RKO (cell line): ENCODE results near the gene KNDC1.
"Not testable (repeated sequence)": the region's sequence is repeated elsewhere in the genome, so short reads cannot be mapped to it uniquely, and the experiment has no call there.

ENCODE experiments used
- DNase-seq: peaks from one replicate; pipeline ENCODE4 v3.0.0-alpha.2; 2016; ENCODE audit warnings: low spot score

Gene KNDC1

DNA sequence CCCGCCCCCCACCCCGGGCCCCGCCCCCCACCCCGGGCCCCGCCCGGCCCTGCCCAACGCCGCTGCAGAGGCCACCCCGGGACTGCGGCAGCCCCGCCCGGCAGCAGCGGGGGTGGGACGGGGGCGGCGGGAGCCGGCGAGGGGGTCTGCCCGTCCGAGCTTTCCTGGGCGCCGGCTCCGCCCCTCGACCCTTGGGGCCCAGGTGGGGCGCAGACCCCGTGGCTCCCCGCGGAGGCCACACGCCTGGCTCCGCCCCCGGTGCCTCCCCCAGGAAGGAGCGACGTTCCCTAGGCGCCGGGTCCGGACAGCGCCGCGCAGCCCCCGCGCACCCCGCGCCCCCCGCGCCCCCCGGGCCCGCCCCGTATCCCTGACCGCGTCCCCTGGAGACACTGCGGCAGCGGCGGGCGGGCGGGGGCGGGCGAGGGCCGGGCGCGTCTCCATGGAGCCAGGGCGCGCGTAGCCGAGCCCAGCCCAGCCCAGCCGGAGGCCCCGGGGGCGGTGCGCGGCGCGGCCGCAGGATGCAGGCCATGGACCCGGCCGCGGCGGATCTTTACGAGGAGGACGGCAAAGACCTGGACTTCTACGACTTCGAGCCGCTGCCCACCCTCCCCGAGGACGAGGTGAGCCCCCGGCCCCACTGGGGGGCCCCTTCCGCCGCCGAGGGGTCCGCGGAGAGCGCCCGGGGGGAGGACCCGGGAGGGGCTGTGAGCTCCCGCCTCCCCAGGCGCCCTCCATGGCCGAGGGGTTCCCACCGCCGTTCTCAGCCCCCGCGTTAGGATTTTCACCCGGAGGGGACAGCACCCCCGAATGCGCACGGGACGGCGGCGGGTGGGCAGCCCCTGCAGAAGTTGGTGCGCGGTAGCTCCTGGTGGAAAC, at the start of gene KNDC1:
TSS of gene KNDC1 (plus strand) at position 270 of the 876 bp plus-strand sequence. CDS start at position 519, 249 bp downstream.
- peak; percentile 36 for DNase-seq

DNA sequence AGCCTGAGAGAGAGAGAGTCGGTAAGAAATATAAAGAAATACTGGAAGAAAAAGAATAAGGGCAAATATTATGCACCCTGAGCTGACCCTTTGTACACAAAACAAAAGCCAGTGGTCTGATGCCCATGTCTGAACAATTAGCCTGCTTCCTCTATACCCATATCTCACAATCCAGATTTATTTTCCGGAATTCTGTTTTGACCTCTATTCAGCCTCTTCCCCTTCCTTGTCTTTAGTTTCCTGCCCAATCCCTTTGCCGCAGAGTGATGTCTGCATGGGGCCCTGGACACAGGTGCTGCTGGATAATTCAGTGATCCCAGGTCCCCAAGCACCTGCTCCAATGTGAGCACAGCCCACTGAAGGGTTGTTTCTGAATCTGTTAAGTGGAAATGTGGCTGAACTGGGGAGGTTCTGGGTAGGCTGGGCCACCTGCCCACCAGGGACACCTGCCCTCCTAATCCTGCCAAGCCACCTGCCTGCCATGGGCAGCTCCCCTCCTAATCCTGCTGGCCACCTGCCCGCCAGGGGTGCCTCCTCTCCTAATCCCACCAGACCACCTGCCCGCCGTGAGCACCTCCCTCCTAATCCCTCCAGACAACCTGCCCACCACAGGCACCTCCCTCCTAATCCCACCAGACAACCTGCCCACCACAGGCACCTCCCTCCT, 49.3 kb upstream of the KNDC1 start:
- no peak for DNase-seq

- DNase-seq = not testable (repeated sequence)
Measured at GRCh38 chr10:133111640-133112039, 48.4 kb upstream of the KNDC1 start.

DNA sequence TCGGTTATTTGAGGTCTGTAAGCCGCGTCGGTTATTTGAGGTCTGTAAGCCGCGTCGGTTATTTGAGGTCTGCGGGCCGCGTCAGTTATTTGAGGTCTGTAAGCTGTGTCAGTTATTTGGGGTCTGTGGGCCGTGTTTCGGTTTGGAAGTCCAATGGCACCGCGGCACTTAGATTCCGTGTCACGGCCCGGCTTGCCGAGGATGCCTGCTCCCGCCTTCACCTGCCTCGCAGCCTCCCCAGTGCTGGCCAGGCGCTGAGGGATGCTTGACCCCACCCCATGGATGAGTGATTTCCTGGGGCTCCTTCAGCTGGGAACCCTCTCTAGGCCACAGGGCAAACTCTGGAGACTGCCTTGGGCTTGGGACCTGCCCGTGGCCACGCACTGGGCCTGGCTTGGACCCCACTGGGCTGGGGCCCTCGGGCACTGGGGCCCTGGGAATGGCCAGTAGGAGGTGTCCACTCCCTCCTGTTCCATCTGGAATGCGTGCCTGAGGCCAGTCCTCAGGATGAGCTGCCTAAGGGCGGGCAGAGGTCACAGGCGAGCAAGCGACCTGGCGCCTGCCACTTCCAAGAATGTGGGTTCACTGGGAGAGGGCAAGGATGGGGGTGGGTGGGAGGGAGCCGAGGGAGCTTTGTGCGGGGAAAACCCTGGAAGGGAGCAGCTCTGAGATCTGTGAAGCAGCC, 46.7 kb upstream of the KNDC1 start:
- no peak for DNase-seq

DNA sequence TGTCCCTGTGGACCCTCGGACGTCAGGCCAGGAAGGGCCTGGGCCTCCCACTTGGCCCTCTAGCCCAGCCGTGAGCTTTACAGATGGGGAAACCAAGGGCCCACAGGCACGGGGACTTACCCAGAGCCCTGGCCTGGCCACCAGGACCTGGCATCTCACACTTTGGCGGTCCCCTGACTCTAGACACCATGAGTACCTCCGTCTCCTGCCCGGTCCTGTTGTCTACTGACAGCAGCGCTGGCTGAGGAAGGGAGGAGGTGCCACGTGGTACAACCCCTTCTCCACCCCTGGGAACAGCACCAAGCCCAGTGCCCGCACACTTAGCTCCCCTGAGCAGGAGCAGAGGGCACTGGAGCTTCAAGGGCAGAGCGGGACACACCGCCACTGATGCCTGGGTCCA, 46.2 kb upstream of the KNDC1 start:
- no peak for DNase-seq

- DNase-seq = no peak
Measured at GRCh38 chr10:133114251-133114650, 45.8 kb upstream of the KNDC1 start.

- no peak for DNase-seq
Measured at GRCh38 chr10:133114726-133115452, 45.1 kb upstream of the KNDC1 start.

DNA sequence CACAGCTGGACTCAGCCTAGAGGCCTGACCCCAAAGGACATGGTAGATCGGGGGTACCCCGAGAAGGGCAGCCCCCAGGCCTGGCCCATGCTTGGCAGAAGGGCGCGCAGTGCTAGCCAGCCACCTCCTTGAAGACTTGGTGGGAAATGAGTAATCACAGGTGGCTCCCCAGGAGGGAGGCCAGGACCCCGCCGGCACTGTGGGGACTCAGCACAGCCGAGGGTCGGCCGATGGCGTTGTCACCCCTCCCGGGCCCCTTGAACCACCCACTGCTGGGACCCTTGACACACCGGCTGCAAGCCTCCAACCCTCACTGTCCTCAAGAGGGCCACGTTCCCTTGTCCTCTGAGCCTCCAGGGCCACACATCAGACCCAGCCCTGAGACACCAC, 44.6 kb upstream of the KNDC1 start:
- DNase-seq = no peak

GRCh38 chr10:133115976-133116375, 44.0 kb upstream of the KNDC1 start:
- DNase-seq = no peak

DNA sequence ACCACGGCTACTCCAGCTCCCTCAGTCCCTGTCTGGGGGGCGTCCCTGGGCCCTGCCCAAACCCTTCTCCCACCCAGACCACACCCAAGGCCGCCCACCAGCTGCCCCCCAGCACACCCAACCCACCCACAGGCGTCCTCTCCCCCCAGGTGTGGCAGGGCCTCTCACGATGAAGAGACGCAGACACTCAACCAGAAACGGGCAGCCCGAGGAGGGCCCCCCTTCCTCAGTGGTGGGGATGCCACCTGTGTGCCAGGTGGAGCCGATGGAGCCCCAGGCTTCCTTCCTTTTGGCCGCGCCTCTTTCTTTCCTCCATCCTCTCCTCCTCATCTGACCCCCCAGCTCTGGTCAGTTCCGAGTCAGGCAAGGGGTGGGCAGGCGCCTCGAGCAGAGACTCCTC, 43.6 kb upstream of the KNDC1 start:
- DNase-seq = no peak

DNA sequence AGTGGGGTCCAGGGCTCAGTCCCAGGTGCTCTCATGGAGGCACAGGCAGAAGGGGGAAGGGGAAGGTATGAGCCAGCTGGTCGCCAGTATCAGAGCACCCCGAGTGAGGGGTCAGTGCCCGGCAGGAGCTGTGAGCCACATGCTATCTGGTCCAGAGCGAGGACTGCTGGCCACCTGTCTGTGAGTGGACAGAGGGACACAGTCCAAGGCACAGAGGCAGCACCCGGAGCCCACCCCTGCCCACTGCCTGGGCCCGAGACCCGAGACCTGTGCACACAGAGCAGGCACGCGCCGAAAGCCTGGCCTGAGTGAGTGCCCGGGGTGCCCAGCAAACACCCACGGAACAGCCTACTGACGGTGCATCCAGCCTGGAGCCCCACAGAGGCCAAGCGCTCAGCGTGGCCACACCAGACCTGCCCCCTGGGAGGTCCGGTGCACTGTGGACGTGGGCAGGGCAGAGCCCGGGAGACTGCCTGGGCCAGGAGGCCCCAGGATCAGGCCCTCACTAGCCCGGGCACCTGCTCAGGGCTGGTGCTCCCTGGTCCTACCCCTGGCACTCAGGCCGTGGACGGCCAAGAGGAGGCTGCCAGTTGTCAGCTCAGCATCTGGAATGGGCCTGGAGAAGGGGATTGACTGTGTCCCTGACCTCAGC, 42.9 kb upstream of the KNDC1 start:
- no peak for DNase-seq

DNA sequence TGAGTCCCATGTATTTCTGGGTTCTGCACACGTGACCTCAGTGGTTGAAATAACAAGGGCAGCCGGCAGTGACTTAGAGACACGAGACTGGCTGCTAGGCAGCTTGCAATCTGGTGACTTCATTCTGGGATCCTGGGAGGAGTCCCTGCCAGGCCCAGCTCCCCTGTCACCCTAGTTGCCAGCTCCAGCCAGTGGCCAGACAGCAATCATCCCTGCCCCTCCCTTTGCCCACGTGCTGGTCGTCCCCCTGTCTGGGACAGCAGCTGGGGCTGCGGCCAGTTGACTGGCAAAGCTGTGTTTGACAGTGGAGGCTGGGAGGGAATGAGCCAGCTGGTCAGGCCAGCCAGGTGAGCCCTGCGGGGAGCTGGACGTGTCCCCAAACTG, 42.3 kb upstream of the KNDC1 start:
- DNase-seq = no peak

DNA sequence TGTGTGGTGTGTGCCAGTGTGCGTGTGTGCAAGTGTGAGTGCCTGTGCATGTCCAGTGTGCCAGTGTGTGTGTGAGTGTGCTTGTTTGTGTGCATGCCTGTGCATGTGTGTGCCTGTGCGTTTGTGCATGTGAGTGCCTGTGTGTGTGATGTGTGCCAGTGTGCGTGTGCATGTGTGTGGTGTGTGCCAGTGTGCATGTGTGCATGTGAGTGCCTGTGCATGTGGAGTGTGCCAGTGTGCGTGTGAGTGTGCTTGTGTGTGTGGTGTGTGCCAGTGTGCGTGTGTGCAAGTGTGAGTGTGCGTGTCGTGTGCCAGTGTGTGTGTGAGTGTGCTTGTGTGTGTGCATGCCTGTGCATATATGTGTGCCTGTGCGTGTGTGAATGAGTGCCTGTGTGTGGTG, 38.5 kb upstream of the KNDC1 start:
- no peak for DNase-seq

- no peak for DNase-seq
Measured at GRCh38 chr10:133122171-133122935, 37.7 kb upstream of the KNDC1 start.

DNA sequence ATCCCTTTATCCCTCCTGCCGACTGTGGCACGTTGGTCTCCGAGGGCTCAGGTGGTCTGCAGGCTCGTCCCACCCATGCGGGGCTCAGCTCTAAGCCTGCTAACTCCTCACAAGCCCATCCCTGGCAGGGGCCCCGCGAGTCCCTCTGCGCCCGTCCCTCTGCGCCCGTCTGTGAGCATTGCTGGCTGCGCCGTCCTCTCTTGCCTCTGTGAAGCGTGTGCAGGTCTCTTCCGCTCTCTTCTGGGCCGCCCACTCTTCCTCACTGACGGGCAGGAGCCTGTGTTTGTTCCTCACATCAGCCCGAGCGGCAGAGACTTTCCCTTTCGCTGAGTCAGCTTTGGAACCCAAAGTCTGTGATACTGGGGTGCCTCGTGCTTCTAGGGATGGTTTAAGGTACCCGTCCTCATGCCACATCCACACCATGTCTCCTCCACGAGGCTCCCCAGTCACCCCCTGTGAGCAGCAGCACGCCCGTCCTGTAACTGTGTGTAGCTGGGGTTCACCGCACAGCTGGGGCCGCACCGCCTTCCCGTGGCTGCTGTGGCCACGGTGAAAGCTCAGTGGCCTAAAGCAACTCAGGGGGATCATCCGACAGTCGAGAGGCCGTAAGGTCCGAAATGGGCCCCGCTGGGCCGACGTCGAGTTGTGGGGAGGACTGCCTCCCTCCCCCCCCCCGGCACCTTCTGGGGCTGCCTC, 36.8 kb upstream of the KNDC1 start:
- no peak for DNase-seq

DNA sequence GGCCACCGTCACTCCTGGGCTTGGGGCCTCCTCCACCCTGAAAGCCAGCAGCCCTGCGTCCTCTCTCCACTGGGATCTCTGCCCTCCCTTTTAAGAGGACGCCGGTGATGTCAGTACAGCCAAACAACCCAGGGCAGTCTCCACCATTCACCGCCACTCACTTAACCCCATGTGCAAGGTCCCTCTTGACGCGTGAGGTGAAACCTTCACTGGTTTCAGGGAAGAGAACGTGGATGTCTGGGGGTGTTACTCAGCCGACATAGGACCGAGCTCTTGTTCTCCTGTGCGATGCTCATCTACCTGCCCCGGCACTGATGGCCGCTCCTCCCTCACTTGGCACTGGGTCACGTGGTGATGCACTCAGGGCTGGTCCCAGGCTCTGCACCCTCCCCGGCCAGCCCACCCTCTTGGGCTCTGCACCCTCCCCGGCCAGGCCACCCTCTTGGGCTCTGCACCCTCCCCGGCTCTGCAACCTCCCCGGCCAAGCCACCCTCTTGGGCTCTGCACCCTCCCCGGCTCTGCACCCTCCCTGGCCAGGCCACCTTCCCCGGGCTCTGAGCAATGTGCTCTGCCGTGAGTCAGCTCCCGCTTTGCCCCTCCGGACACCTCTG, 36.2 kb upstream of the KNDC1 start:
- no peak for DNase-seq

- no peak for DNase-seq
Measured at GRCh38 chr10:133124357-133125211, 35.4 kb upstream of the KNDC1 start.

DNA sequence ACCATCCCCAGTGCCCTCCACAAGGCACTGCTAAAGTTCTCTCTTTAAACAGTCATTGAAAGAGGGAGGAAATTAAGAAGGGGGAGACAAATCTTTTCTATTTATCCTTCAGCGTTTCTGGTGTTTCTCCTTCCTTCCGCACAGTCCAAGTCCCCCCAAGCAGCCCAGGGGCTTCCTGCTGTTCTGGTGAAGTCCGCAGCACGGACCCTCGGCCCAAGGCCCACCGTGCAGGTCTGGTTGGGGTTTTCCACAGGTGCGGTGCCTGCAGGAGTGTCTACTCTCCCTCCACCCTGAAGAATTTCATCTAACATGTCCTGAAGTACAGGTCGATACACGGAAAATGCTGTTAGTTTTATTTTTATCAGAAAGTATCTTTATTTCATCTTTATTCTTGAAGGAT, 34.1 kb upstream of the KNDC1 start:
- DNase-seq = no peak
